Activated T-cell treated with anti-CD3 and anti-CD28 coated beads for 48 hours (primary cell): ENCODE data around the gene PRDM13.
"Not testable (repeated sequence)": the region's sequence is repeated elsewhere in the genome, so short reads cannot be mapped to it uniquely, and the experiment has no call there.

Source experiments
- DNase-seq: peaks from one replicate; pipeline ENCODE4 v3.0.0-alpha.2; 2020; ENCODE audit warnings: low read depth

Gene PRDM13

DNA sequence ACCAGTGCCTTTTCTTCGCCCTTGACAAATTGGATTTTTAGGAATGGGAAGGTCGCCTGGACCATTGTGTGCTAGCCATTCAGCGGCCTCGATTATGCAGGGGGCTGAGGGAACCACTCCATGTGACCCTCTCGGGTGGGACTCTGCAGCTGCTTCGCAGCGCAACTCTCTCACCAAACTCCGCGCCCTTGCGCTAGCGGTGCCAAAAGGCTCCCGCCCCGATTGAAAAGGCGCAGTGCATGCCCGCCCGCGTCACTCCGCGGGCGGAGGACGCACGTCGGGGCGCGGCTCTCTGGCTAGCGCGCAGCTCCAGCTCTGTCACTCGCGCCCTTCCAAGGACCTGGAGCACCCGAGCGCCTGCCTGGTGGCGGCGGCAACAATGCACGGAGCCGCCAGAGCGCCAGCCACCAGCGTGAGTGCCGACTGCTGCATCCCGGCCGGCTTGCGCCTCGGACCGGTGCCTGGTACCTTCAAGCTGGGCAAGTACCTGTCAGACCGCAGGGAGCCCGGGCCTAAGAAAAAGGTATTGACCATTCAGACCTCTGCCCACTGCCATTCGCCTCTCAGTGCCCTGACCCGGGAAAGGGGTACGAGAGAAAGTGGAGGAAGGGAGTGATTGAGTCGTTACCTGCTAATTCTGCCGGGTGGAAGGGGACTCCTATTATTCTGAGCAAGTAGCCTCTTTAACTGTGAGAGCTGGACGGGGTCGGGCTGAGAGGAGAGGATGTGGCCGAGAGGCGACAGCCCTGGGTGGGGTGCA lies at the start of gene PRDM13:
Gene PRDM13 (plus strand): TSS at position 178 of the 760 bp plus-strand sequence. CDS start 202 bp downstream, at position 380.
- DNase-seq, result no peak

DNA sequence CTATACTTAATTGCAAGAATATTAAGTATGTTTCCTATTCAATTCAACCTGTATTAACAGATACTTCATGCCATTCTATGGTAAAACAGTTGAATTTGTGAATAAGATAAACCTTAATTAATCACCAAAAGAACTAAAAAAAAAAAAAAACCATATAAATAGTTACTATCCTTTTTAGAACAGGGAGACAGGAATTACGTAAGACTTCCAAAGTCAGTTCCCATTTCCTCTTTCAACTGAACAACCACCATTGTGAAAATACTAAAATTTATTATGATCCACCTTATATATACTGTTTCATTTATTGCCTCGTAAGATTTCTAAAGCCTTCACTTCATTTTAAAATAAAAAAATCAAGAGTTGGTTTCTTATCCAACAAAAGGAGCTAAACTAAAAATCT lies 47.6 kb upstream of the PRDM13 start:
- DNase-seq, result no peak

DNA sequence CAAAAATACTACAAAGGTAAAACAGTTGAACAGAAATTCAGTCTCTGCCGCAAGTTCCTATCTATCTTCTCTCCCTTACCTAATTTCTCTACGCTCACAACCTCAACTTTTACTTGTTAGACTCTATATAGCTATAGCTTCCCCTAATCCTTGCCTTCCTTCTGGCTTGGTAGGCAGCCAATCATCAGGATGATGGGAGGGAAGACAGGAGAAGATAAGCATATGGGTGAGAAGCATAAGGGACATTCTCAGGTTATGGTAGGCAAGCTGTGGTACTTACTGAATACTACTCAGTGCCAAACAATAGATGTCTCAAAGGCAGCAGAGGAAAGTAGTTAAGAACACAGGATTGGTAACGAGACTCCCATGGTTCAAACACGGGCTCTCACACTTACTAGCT lies 46.0 kb upstream of the PRDM13 start:
- DNase-seq, result no peak

- DNase-seq, result no peak
Observed at GRCh38 chr6:99563056-99563723, 43.4 kb upstream of the PRDM13 start.

- peak; percentile 89 for DNase-seq
Observed at GRCh38 chr6:99568103-99568933, 38.3 kb upstream of the PRDM13 start, which contains the start of gene CCNC. Gene CCNC, minus strand, starts transcription at chr6:99568660. Its CDS starts 133 bp downstream, at chr6:99568527.

DNA sequence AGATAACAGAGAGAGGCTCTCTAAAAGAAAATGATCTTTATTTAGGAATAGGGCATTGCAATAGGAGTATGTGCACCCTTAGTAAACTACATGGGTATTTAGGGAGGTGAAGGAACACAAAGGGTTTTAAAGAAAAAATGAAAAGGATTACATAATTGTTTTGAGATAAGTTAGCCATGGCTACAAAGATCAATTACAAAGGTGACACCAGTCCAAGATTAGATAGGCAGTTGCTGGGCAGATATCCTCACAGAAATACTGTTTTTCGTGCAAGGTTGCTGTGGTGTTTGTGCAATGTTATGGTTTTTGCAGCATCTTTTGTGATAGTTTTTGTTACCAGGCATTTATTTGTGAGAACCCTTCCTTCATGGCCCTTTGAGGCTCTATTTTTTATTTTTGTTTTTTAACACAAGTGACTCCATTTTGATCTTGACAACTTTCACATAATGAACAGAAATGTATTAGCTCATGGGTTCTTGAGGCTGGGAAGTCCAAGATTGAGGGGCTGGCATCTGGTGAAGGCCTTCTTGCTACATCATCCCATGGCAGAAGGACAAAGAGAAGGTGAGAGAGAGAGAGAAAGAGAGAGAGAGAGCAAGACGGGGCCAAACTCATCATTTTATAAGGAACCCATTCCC lies 32.5 kb upstream of the PRDM13 start:
- DNase-seq, result no peak

GRCh38 chr6:99575544-99576227 lies 30.9 kb upstream of the PRDM13 start:
- DNase-seq, result no peak

- DNase-seq, result no peak
Observed at GRCh38 chr6:99579781-99580180, 26.9 kb upstream of the PRDM13 start.

- DNase-seq, result no peak
Observed at GRCh38 chr6:99587792-99588191, 18.8 kb upstream of the PRDM13 start.

DNA sequence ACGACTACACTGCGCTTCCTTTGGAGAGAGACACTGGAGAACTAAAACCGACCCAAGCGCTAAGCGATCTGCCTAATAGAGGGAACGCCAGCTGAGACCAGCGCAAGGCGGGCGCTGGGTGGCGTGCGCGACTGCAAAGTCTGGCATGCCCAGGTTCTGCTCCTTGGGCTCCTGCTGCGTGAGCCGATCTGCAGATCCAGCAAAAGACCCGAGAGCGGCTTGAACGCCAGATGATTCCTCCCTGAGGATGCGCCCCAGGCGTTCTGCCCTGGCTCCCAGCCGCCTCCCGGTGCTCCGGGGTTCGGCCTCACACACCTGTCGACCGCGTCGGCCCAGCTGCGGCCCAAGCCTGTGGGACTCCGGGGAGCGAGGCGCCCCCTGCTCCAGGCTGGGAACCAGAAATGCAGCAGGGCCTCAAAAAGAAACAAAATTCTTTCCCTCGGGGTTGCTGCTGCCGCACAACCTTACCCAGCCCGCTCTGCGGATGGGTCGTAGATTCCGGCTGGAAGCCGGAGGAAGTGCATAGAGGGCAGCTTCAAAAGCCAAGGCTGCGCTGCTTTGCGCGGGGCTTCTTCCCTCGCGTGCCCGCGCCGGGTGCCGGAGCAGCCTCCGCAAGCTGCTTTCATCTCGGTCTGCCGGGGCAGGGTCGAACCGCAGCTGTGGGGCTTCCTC lies 17.9 kb upstream of the PRDM13 start:
- DNase-seq, result peak; percentile 67

- DNase-seq, result no peak
Observed at GRCh38 chr6:99589290-99589672, 17.4 kb upstream of the PRDM13 start.

GRCh38 chr6:99589907-99590493 lies 16.6 kb upstream of the PRDM13 start:
- DNase-seq, result no peak

DNA sequence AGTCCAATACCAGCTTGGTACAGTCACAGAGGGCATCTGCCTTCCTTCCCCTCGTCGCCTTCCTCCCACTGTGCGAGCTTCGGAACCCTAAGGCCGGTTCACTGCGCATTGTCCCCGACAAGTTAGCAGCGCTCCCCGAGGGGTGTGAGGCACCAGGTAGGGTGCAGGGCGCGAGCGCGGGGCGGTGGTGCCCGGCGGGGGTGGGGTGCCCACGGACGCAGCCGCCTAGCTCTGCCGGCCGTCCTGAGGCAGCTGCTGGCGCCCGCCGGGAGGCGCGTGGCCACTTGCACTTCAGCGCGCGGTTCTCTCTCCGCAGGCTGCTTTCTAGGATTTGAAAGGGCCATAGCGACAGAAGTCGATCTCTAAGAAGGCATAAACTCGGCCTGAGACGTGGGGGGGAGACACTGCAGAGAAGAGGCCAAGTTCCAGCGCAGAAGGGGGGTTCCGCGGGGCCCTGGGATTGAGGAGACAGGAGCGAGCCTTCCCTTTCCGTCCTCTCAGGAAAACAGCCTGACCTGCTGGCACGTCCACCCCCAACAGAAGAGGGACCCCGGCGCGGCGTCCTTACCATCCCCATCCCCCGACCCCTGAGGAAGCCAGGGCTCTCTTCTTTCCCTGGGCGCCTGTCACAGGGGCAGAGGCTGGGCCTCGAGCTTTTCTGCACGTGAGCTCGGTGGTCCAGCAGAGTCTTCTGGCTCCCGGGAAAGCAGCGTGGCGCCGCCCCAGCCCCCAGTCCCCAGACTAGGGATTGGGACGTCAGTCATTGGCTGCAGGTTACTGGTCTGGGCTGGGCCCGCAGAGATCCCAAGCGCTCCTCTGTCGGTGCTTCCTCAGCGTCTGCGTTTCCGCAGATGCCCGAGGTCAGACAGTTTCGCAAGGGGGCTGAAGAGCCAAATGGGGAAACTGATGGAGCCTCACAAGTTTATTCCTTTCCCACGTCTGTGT lies 15.6 kb upstream of the PRDM13 start:
- DNase-seq, result no peak

DNA sequence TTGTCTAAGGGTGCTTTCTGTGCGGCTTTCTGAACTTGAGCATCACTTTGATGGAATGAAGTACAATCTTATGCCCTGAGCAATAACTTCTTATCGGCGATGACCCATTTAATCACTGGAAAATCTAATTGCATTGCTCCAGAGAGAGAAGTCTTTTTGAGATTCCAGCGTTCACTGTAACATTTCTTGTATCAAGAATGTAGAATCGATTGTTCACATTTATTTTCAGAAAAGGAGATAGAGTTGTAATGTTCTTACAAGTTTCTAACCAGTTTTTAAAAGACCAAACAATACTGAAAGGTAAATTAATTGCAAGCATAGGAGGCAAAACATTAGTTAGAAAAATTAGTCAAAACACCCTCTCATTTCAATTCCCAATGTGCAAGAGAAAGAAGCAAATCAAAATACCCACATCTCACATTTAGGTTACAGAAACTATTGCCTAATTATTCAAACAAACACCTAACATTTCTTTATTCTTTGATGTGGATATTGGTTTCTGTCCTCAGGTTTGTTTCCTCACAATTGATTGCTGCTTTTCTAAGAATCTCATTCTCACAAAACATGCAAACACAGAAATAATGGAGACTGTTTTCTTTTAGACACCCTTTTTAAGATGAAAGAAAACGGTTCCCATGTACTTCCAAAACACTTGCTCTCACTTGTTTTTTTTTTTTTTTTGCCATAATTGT lies 14.8 kb upstream of the PRDM13 start:
- DNase-seq, result no peak

GRCh38 chr6:99592900-99593299 lies 13.7 kb upstream of the PRDM13 start:
- DNase-seq, result no peak

GRCh38 chr6:99594696-99595095 lies 11.9 kb upstream of the PRDM13 start:
- DNase-seq, result not testable (repeated sequence)

DNA sequence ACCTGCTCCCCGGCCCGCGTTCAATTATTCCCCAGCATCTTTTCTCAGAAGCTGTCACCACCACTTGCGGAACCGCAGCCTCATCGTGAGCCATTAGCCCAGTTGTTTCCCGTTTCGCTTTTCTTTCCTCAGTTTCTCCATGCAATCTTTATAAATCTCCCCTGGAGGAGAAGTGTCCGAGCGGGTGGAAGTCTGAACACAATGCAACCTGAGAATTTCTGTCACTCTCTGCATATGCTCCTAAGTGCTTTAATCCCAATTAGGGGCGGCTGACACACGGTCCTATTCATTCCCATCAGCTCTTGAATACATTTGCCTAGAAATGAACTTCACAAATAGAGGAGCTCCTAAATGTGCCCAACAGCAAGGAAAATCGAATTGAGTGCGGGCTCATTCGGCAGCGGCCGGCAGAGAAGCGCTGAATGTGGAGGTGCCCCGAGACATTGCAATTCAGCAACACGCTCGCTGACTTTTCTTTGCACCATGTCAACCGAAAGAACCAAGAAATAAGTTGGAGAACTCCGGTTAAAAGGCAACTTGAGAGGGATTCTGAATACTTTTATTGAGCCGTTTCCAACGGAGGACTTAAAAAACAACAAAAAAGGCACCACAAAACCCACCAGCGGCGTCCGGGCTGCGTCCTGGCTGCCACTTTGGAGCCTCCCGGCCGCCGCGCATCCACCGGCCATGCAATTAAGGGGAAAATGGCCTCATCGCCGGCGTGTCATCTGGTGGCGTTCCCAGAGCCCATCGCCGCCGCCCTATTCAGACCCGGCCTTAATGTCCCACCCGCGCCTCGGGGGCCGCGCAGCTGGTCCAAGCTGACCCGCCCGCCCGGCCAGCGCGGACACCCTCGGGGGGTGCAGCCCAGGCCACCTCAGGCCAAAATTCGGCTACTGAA lies 3.9 kb upstream of the PRDM13 start:
- DNase-seq, result no peak
